ENCODE measurements around the gene CD226. TPM values are rescaled to one million over a fixed set of nuclear protein-coding genes. Genes with fewer than 3 reads are reported as not detected.
"Not testable (repeated sequence)": the region's sequence is repeated elsewhere in the genome, so short reads cannot be mapped to it uniquely, and the experiment has no call there.

Gene CD226
- total RNA-seq, 2 experiments from 2014 or later: 186 to 189 TPM

DNA sequence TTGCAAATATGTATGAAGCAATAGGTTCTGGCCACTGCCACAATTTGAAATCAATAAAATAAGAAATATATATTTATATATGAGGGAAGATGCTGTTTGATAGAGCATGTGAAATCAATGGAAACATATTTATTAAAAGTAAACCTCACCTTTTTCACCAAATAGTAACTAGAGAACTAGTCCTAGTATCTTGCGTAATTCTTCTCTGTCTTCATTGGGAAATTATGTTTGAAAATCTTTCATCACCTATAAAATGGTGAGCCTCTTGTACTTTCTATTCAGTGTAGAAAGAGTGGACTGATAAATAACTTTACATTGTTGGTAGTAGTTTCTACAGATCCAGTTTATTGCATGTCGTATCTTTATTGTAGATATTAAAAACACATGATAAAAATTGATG lies 103.0 kb downstream of the CD226 start:
- ChIA-PET POLR2A (no interaction called here), CTCF (no interaction called here)

DNA sequence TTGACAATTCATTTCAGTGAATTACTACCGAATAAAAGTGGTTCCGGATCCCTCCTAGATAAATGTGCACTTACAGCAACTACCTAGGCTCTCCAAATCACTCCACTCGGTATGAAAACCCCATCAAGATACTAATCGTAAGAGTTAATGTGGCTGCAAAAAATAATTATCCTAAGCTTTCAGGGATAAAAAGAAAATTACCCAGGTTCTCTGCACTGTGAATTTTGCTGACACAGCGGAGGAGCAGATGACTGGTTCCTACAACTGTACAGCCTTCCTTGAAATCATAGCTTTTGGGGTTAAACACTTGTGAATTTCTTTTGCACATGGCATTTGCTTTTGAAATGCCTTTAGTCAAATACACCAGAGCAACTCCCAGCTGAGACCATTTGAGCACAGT lies 104.7 kb downstream of the CD226 start:
- ChIA-PET CTCF (no interaction called here), POLR2A (no interaction called here)

DNA sequence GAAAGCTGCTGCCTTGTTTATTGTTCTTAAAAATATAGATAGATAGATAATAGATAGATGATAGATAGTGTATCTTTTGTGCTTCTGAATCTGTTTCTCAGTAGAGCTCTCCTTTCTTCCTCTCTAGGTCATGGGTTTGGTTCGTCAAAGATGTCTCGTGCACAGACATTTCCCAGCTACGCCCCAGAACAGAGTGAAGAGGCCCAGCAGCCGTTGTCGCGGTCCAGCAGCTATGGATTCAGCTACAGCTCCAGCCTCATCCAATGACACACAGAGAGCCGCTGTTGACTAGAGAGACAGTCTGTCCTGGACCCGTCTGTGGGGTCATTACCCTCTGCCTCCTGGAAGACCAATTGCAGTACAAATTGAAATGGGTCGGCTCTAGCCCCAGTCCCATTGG lies 106.6 kb downstream of the CD226 start:
- CTCF ChIA-PET: interaction anchor here (0.7 kb wide), 1 partner anchor 679 kb away, joined by 3 read pairs; no protein-coding TSS in a partner anchor
- POLR2A ChIA-PET: no interaction called here

DNA sequence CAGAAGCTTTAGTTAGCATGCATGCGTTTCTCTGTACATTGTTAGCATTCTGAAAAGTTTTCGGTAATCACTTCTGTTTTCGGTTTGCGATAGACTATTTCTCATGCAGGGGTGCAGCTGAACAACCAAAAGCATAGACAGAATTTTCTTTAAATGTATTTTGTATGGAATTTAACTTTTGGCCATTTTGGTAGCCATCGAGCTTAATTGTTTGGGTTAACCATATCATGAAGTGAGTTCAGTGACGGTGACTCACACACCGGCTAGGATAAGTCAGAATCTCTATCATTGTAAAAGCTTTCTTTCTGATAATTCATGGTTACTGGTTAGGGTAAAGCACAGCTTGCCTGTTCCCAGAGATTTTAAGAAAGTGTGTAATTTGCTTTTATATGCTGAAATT lies 107.2 kb downstream of the CD226 start:
- CTCF ChIA-PET: no interaction called here
- POLR2A ChIA-PET: no interaction called here

DNA sequence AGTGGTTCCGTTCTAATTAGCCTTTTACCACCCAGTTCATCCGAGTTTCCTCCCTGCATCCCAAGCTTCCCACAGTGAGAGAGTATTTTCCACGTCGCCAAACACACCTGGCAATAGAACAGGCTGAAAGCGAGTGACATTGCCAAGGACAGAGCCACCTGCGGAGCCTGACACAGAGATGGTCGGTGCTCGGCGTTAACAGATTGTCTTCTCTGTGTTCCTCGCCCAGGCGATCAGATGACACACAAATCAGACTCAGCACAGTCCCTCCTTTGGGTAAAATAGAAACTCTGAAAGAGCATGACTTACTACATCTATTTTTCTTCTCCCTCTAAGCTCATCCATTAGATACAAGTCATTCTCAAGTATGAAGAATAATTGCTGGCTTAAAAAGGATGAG lies 107.7 kb downstream of the CD226 start:
- ChIA-PET POLR2A (no interaction called here), CTCF (no interaction called here)

DNA sequence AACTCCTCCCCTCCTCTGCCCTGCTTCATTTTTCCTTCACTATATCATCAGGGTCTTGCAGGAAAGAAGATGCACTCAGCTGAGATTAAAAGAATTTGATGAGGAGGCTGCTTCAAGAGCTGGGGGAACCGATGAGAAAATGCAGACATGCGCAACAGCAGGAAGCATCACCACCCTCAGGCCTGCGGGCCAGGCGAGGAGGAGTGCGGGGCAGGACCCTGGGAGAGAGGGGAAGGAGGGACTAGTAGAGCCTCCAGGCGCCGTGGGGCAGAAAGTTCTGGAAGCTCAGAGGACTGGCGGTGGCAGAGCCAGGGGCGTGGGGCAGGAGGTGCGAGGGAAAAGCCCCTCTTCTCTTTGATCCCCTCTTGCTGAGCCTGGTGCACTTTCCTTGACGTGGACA lies 108.2 kb downstream of the CD226 start:
- POLR2A ChIA-PET: no interaction called here
- CTCF ChIA-PET: interaction anchor here (0.6 kb wide), 1 partner anchor 34 kb away, joined by 3 read pairs; no protein-coding TSS in a partner anchor

DNA sequence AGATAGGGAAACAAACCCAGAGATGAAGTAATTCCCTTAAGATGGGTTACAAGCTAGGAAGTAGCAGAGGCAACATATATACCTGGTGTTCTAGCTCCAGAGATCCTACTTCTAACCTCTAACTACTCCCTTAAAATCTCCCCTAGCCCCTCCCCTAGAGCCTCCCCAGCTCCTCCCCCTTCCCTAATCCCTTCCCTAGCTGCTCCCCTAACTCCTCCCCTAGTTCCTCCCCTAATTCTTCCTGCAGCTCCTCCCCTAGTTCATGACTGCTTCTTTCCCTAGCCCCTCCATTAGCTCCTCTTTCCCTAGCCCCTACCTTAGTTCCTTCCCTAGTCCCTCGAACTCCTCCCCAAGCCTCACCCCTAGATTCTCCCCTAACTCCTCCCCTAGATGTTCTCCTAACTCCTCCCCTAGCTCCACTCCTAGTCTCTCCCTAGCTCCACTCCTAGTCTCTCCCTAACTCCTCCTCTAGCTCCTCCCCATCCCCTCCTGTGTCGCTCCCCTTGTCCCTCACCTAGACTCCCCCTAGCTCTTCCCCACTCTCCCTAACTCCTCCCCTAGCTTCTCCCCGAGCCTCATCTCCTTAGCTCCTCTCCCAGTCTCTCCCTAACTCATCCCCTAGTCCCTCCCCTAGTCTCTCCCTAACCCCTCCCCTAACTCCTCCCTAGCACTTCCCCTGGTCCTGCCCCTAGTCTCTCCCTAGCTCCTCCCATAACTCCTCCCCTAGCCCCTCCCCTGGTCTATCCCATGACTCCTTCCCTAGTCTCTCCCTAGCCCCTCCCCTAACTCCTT lies 108.9 kb downstream of the CD226 start:
- POLR2A ChIA-PET: no interaction called here
- CTCF ChIA-PET: interaction anchor here (0.6 to 1.0 kb wide), 2 partner anchors 11 to 34 kb away, joined by 3 read pairs; no protein-coding TSS in a partner anchor

DNA sequence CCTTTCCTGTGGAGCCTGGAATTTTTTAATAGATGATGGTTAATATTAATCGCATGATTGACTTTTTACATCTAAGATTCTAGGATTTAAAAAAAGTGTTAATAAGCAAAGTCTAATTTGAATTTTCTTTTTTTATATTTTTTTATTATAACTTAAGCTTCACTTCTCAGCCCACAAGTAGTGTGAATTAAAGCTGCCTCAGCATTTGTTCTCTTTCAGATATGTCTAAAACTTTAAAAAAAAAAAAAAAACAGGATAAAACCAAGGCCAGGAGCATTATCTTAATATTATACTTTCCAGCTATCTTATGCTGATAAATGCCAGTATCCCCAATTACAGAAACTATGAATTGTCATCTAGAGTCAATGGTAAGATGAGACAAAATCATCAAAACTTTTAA lies 109.7 kb downstream of the CD226 start:
- ChIA-PET POLR2A (no interaction called here), CTCF (interaction anchor here (1.0 kb wide), 1 partner anchor 11 kb away, joined by 3 read pairs; no protein-coding TSS in a partner anchor)

DNA sequence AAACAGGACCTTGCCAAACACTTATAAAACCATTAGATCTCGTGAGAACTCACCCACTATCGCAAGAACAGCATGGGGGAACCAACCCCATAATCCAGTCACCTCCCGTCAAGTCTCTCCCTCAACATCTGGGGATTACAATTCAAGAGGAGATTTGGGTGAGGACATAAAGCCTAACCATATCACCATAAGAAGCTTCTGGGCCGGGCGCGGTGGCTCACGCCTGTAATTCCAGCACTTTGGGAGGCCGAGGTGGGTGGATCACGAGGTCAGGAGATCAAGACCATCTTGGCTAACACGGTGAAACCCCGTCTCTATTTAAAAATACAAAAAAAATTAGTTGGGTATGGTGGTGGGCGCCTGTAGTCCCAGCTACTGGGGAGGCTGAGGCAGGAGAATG lies 112.7 kb downstream of the CD226 start:
- CTCF ChIA-PET, POLR2A ChIA-PET: not testable (repeated sequence)

DNA sequence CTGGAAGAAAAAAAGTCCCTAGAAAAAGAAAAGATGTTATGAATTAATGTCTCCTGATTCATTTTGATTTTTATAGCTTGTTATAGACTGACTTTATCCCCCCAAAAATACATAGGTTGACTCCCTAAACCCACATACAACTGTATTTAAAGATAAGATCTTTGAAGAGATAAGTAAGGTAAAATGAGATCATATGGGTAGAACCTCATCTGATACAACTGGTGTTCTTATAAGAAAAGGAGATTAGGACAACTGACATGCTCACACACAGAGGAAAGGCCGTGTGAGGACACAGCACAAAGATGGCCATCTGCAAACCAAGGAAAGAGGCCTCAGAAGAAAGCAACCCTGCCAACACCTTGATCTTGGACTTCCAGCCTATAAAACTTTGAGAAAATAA lies 117.5 kb downstream of the CD226 start:
- ChIA-PET POLR2A (no interaction called here), CTCF (no interaction called here)

DNA sequence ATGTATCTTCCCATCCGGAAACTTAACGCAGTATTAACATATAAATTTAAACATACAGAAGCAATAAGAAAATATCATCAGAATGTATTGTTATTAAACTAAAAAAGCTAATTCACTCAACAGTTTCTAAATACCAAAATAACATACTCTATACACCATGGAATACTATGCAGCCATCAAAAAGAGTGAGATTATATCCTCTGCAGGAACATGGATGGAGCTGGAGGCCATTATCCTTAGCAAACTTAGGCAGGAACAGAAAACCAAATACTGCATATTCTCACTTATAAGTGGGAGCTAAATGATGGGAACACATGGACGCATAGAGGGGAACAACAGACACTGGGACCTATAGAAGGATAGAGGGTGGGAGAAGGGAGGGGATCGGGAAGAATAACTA lies 127.1 kb downstream of the CD226 start:
- CTCF ChIA-PET: no interaction called here
- POLR2A ChIA-PET: no interaction called here

DNA sequence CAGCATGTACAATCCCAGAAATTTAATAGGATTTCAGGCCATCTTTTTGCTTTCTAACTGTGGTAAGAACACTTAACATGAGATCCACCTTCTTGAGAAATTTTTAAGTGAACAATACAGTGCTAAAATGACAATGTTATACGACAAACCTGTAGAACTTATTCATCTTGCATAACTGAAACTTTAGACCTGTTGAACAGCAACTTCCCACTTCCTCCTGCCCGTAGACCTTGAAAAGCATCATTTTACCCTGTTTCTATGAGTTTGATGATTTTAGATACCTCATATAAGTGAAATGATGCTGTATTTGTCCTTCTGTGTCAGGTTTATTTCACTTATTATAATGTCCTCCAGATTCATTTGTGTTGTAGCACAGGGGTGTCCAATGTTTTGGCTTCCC lies 128.2 kb downstream of the CD226 start:
- CTCF ChIA-PET: no interaction called here
- POLR2A ChIA-PET: no interaction called here

DNA sequence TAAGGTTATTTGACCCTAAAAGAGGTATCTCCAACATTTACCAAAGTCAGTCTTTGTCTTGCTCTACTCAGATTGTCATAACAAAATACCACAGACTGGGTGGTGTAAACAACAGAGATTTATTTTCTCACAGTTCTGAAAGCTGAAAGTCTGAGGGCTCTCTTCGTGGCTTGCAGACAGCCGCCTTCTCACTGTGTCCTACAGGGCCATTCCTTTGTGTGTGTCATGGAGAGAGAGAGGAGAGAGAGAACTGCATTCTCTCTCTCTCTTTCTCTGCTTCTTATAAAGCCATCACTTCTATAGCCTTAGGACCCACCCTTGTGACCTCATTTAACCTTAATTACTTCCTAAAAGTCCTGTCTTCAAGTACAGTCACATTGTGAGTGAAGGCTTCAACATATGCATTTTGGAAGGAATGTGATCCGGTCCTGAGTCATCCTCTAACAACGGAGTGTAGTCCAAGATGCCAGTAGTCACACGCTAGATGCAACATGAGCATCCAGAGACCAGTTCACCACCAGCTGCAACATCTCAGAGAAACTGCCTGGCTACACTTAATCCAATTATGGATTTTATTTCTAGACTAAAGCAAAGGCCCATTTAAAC lies 130.2 kb downstream of the CD226 start:
- CTCF ChIA-PET: no interaction called here
- POLR2A ChIA-PET: no interaction called here

DNA sequence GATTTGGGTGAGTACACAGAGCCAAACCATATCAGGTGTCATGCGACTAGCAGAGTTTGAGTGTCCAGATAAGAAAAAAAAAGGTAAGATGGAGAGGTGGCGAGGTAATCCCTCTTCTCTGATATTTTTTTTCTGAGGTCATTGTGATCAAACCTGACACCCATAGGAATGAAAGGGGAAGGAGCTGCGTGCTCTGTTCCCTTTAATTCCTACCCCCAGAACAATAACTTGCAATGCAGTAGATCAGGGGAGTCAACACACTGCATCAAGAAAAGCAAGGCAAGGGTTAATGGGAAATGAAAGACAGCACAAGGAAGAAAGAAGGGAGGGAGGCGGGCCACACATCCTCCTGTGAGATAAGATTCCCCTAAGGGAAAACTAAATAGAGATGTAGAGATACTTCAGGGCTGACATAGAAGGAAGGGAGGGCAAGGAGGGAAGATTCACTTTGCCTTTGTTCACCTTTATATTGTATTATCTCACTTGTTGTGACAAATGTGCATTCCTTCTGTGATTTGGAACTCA lies 132.8 kb downstream of the CD226 start:
- POLR2A ChIA-PET: no interaction called here

DNA sequence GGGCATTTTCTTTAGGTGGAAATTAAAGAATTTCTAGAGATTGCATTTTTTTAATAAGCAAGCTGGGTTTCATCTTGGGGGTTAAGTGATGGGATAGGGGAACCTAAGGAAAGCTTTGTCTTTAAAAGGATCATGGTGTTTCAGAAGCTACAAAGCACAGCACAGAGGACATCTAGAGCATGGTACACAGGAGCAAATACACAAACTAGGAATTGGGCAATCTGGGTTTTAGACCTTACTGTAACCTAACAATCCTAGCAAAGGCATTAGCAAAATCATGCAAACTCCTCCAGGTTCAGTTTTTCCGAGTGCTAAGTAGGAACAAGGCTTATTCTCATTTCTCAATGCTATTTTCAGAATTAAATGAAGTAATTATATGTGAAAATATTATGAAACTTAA lies 134.1 kb downstream of the CD226 start:
- ChIA-PET CTCF (no interaction called here), POLR2A (no interaction called here)

More for the DNA sequence above, 132.8 kb downstream of the CD226 start:
- CTCF ChIA-PET: no interaction called here

DNA sequence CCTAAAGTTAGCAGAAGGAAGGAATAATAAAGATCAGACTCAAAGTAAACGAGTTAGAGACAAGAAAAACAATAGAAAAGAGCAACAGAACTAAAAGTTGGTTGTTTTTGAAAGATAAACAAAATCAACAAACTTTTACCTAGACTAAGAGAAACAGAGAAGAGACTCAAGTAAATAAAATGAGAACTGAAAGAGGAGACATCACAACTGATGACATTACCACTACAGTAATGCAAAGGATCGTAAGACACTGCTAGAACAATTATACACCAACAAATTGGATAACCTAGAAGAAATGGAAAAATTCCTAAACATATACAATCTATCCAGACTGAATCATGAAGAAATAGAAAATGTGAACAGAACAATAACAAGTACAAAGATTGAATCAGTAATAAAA lies 139.3 kb downstream of the CD226 start:
- POLR2A ChIA-PET: no interaction called here
- CTCF ChIA-PET: no interaction called here

DNA sequence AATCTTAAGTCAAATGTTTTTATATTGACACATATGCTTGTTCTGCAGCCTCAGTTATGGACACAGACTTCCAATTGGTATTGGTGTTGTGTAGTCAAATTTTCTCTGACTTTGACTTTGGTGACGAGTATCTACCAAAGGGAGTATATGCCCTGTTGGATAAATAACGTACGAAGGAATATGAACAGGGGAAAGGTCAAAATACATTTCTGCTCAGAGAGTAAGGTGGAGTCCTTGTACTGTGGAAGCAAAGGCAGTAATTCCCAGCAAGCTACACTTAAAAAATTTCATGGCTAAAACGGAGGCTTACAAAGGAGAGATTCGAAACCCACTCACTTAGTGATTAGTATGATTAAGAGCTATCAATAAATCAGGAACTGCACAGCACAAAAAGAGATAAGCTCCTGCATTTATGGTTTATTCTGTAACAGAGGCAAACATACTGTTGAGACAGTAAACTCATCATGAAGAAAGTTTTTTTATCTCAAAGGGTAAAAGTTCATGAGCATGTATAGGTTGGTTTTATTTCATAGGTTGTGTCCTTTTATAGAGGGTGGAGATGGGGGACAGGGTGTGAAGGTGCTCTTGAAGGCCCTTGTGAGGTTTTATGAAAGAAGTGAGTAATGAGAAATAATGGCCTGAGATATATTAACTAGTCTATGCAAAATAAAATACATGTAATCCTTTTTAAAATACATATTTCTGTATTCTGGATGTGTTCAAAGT lies 142.7 kb downstream of the CD226 start:
- CTCF ChIA-PET: no interaction called here
- POLR2A ChIA-PET: no interaction called here
